ENCODE results near the gene PHYHIPL.

Gene PHYHIPL

DNA sequence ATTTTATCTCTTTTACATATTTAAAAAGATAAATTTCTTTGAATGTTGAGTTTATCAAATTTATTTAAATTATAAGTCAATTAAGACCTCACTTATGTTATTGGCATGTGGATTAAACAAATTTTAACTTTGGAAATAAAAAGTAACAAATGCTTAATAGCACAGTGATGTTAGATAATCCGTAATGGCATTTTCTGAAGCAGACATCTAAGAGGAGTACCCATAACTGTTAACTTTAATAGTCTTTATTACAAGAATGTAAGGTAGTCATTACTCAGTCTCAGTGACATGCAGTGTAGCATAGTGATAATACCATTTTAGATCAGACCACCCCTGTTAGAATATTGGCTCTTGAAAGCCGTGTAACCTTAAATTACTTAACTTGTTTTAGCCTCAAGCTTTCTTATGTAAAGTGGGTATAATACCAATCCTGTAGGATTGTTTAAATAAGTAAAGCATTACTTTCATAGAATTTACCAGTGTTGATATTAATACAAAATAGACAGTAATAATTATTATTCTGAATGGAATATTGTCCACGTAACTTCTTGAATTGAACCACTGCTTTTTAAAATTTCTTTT lies 4.3 kb downstream of the PHYHIPL start:
- H3K4me3 ChIP-seq (ENCODE audit: low read length) = no peak overlapping the region
- DNase-seq (ENCODE audit: low read depth) = no peak
- TF ChIP-seq, protein P1, sequence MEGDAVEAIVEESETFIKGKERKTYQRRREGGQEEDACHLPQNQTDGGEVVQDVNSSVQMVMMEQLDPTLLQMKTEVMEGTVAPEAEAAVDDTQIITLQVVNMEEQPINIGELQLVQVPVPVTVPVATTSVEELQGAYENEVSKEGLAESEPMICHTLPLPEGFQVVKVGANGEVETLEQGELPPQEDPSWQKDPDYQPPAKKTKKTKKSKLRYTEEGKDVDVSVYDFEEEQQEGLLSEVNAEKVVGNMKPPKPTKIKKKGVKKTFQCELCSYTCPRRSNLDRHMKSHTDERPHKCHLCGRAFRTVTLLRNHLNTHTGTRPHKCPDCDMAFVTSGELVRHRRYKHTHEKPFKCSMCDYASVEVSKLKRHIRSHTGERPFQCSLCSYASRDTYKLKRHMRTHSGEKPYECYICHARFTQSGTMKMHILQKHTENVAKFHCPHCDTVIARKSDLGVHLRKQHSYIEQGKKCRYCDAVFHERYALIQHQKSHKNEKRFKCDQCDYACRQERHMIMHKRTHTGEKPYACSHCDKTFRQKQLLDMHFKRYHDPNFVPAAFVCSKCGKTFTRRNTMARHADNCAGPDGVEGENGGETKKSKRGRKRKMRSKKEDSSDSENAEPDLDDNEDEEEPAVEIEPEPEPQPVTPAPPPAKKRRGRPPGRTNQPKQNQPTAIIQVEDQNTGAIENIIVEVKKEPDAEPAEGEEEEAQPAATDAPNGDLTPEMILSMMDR (conservative IDR thresholded peaks at IDR 0.05; ENCODE audit: low read length) = no peak

GRCh38 chr10:59181668-59182067 lies 5.2 kb downstream of the PHYHIPL start:
- TF ChIP-seq, protein P1 (conservative IDR thresholded peaks at IDR 0.05; ENCODE audit: low read length) = peak; percentile 76
- DNase-seq (ENCODE audit: low read depth) = peak; percentile 70
- H3K4me3 ChIP-seq (ENCODE audit: low read length) = no peak overlapping the region

- DNase-seq (ENCODE audit: low read depth) = no peak
- no peak overlapping the region for H3K4me3 ChIP-seq (ENCODE audit: low read length)
- TF ChIP-seq, protein P1 (conservative IDR thresholded peaks at IDR 0.05; ENCODE audit: low read length) = no peak
These were observed 13.9 kb downstream of the PHYHIPL start for GRCh38 chr10:59190332-59190731.

- no peak for DNase-seq (ENCODE audit: low read depth)
- H3K4me3 ChIP-seq (ENCODE audit: low read length) = no peak overlapping the region
- TF ChIP-seq, protein P1 (conservative IDR thresholded peaks at IDR 0.05; ENCODE audit: low read length) = no peak
These were observed 29.8 kb downstream of the PHYHIPL start for GRCh38 chr10:59206204-59206720.

DNA sequence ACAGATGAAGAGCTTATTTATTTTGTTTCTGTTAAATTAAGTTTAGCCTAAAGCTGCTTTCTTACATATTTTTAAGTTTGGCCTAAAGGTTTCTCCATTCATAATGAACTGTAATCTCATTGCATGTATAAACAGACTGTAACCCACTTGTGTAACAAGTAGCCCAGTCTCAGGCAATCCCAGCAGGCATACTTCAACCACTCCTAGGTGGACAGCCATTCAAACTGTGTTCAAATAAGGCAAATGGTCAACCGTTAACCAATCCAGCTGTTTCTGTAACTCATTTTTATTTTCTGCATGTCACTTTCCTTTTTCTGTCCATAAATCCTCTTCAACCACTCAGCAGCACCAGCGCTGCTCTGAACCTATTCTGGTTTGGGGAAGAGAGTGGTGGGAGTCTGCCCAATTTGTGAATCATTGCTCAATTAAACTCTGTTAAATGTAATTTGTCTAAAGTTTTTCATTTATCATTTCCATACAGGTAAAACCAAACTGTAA lies 35.9 kb downstream of the PHYHIPL start:
- TF ChIP-seq, protein P1 (conservative IDR thresholded peaks at IDR 0.05; ENCODE audit: low read length) = no peak
- DNase-seq (ENCODE audit: low read depth) = no peak
- H3K4me3 ChIP-seq (ENCODE audit: low read length) = no peak overlapping the region

DNA sequence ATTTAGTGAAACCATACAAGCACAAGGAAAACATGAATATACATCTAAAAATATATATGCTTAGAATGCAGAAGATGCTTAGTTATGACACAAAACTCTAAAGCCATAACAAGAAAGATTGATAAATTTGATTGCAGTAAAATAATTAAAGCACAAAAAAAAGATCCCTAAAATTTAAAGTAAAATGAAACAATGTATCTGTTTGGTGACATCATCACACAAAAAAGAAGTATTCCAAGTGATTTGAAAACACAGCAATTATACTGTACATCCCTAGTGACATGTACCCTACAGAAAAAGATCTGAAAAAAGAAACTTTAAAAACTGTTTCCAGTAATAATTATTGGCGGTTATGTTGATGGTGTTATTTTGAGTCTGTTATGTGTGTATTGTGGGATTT lies 37.7 kb downstream of the PHYHIPL start:
- TF ChIP-seq, protein P1 (conservative IDR thresholded peaks at IDR 0.05; ENCODE audit: low read length) = no peak
- DNase-seq (ENCODE audit: low read depth) = no peak
- no peak overlapping the region for H3K4me3 ChIP-seq (ENCODE audit: low read length)

GRCh38 chr10:59216178-59216869 lies 39.9 kb downstream of the PHYHIPL start:
- no peak overlapping the region for H3K4me3 ChIP-seq (ENCODE audit: low read length)
- TF ChIP-seq, protein P1 (conservative IDR thresholded peaks at IDR 0.05; ENCODE audit: low read length) = no peak

More at GRCh38 chr10:59216178-59216869, 39.9 kb downstream of the PHYHIPL start:
- DNase-seq (ENCODE audit: low read depth) = no peak

All from AG10803 (cell line).